Measurements from ENCODE around the gene WNK2.

The WNK2 gene

DNA sequence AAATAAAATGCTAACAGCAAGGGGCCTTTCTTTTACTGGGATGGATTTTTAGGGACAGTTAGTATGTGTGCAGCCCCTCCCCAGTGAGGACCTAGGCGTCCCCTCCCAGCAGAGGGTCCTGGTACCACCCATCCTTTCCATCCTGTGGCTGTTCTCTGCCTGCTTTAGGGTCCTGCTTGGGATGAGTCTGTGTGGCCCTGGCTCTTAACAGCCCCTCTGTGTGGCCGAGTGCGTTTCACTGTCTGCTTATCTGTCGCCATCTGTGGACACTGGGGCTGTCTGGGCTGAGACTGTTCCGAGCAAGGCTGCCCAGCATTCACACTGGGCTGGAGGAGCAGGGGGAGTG is 17.0 kb downstream of the WNK2 start:
- no peak for DNase-seq

DNA sequence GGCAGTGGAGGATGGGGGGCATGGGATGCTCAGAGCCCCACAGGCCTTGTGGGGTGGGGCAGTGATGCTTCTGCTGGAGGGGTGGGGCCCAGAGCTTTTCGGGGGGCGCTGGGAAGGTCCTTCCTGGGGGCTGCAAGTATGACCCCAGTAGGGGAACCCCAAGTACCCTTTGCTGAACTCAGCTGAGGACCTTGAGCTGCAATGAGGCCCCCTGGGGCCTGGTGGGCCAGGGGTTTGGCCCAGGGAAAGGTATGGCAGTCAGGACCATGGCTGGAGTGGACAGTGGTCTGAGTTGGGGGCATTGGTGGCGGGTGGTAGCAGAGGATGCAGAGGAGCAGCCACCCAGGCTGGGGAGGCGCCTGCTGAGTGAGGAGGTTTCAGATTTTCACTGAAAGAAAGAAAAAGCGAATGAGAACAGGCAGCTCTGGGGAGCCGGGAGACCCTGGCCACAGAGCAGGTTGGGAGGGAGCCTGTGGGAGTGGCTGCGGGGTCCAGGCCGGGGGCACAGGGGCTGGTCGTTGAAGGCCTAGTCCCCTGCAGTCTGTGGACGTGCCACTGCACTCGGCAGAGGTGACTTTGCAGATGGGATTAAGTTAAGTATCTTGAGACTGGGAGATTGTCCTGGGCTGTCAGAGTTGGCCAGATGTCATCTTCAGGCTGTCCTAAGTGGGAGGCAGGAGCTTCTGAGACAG is 19.2 kb downstream of the WNK2 start:
- DNase-seq: no peak

DNA sequence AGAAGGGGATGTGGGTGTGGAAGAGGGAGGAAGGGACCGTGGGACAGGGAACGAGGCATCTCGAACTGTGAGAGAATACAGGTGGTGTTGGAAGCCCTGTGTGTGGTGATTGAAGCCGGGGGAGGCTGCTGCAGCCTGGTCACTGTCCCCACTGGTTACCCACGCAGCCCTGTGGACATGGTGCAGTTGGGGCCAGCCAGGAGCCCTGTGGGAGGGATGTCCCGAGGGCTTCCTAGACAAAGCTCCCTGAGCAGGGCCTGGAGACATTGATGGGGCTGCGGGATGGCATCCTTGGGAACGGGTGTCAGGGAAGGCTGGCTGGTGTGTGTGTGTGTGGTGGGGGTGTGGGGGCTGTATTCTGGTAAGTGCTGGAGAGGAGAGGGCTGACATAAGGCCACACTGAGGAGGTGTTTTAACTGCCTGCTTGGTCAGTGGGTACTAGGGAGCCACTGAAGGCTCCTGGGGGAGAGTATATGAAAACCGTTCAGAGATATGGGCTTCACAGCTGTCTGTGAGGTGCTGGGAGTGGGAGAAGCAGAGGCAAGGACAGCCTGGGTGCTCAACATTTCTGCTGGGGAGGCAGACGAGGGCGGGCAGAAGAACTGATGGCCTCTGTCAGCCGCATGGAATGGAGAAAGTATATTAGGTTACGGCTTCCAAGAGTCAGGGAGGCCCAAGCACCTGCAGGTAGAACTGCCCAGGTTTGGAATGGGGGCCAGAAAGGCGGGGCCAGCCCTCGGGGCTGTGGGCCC is 20.0 kb downstream of the WNK2 start:
- DNase-seq: no peak

DNA sequence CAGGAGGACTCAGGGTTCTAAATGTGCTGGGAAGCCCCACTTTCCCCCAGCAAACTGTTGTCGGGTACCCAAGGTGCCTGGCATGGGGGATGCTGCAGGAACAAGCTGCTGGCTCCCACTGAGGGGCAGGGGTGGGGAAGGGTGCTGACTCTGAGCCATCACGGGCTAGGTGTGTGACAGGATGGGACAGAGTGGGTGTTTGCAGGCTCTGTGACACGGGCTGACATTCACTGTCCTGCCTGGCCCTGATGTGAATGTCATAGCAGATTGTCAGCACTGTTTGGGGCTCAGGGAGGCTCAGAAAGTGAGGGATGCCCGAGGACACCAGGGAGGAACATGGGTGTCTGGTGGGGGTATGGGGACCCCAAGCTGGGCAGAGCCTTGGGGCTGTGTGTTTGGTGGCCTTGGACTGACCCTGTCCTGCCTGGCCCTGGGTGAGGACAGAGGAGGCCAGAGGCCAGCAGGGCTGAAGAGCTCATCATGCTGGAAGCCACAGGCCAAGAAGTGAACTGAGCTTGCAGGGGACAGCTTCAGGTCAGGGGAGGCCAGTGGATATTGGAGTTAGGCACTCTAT is 20.6 kb downstream of the WNK2 start:
- DNase-seq: no peak

DNA sequence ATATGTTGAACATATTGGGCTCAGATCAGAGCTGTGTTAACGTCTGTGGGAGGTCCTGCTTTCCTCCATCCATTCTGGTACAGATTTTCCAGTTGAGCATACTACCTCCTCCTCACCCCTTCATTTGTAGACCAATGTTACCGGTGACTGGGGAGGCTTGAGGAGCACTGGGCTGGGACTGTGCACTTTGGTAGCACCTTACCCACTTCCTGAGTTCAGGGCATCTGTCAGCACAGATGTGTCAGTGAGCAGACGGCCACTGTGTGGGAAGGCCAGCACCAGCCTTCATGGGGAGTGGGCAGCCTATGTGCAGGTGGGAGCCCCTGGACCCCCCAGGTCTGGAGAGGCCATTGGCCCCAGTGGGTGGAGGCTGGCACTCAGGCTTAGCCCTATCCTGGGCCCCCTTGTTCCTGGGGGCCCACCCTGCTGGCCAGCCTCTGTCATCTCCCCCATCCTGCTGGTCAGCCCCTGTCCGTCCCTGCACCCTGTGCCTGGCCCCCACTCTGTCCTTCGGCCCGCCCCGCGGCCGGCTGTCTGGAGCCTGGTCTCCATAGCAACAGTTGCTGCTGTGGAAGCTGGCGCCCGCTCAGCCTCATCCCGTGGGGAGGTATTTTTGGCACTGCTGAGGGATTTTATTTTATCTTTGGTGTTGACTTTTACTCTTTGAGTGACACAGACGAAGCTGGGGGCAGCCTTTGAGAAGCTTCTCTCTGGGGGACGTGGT is 21.3 kb downstream of the WNK2 start:
- DNase-seq: peak; percentile 91

DNA sequence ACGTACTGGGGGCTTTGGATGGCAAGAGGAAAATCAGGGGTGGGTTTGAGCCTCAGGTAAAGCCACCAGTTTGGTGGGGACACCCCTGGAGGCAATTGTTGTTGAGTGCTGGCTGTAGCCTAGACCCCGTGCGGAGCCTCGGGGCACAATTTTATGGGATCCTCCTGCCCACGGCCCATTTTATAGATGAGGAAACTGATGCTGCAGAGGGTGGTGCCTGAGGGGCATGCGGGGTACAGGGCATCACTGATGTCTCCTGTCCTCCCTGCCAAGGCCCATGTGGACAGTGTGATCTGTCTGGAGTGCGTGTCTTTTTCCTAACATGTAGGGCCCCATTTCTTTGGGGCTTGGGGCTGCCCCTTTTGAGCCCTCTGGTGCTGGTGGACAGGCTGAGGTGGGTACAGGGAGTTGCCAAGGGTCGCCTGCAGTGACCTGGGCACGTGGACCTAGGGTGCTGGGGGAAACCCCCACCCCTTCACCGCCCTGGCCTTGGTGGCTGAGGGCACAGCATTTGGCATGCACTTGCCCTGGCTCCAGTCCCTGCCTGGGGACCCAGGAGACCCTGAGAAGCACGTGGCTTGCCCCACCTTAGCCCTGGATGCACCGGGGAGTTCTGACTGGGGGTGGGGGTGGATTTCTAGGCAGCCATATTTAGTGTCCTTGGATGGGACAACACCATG is 22.1 kb downstream of the WNK2 start:
- no peak for DNase-seq

DNA sequence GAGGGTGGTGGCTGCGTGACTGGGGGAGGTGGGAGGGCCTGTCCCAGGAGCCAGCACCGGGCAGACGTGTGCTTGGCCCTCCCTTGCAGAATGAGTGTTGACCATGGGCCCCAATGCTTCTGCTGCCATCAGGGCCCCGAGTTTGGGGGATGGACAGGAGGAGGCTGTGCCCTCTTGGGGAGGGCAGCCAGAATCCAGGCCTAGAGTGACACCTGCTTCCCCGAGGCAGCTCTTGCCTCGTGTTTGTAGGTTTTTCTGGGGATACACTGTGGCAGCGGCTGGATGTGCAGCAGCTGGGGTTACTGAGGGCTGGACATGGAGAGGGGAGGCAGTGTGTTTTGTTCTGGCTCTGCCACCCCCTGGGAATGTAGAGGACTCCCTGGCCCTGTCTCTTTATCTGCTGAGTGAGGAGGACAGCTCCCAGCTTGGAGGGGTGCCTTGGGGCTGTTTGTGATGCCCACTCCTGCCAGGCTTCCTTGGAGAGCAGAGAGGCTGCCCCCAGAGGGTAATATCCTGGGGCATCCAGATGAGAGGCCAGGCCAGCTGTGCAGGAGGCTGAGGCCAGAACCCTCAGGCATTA is 22.7 kb downstream of the WNK2 start:
- DNase-seq: no peak

DNA sequence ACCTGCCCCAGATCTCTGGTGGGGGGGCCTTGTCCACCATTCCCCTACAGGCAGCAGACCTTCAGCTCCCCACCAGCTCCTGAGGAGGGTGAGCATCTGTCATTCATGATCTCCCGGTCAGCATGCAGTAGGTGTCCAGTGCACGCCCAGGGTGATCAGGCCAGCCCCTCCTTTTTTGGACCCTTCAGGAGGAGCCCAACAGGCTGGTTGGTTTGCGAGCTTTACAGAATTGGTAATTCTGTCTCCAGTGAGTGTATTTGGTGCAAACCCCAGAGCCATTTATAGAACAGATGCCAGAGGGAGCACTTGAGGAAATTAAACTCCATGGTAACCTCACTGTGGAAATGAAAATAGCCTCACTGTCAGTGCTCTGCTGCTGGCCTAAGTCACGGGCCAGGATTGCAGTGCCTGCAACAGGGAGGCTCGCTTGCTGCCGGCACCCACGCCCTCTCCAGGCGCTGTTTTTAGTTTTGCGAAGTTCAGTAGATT is 23.4 kb downstream of the WNK2 start:
- peak; percentile 88 for DNase-seq

DNA sequence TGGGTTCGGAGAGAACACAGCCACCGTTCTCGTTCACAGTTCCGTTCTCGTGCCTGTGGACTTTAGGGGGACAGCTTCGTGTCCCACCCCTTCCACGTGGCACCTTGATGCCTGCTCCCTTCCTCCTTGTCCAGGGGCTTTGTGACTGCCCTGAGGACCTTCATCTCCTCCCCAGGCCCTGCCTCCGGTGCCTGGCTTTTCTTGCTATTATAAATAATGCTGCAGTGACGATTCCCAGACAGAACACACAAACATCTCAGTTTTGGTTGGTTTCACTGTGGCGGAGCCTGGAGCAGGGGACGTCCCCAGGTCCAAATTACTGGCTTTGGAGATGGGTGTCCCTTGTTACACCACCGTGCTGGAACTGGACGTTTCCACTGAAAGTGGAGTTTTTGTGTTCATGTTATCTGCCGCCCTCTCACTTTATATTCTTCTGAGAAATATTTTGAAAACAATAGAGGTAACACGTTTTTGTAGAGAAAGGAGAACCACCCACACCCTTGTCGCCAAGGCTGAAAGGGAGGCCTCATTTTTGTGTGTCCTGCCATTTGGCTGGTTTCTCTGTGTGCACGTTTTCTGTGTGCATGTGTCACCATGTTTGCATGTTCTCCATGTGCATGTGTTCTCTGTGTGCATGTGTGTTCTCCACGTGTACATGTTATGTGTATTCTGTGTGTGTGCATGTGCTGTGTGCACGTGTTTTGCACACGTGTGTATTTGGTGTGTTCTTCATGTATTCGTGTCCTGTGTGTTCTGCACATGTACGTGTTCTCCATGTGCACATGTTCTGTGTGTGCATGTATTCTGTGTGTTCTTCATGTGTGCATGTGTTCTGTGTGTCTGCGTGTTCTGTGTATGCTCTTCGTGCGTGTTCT is 24.2 kb downstream of the WNK2 start:
- DNase-seq: no peak

DNA sequence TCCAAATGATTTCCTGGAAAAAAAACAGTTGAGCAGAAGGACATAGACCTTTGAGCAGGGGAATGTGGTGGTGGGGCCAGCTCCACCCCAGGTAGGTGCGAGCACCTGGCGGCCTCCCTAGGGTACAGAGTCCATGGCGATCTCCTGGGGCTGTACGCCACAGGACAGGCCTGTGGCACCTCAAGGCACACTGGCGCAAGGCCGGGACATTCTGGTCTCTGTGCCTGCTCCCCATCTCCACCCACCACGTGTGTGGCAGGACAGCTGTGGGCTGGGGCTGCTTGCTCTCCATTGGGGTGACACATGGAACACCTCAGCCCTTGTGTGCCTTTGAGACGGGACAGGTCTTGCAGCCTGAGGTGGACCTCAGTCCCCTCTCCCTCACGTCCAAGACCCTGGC is 25.2 kb downstream of the WNK2 start:
- DNase-seq: no peak

DNA sequence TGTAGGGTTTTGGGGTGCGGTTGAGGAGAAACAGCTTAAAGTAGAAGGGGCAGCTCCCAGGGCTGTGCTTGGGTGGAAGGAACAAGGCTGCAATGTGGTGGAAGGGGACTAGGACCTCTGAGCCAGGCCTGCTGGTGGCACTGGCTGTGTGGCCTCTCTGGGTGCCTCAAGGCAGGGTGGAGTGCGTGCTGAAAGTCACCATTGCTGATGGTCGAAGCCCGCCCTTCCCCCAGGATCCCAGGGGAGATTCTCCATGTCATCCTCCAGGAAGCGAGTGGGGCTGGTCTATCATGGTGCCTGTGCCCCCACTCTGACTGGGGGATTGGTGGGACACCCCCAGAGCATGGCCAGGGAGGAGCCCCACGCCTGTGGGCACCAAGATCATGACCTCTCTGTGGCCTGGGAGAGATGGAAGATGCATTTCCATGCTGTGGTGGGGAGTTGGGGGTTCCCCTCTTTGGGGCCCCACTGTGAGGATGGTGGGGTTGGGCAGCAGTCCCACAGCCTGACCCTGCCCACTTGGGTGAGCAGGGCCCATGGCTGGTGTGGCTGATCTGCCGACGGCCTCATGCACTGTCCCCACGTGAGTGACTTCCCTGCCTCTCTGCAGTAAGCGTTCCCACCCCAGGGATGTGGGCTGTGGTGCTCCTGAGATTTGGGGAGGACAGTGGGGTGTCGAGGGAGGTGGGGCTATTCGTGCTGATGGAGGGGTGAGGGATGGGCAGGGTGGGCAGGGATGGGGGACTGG is 25.8 kb downstream of the WNK2 start:
- DNase-seq: no peak

DNA sequence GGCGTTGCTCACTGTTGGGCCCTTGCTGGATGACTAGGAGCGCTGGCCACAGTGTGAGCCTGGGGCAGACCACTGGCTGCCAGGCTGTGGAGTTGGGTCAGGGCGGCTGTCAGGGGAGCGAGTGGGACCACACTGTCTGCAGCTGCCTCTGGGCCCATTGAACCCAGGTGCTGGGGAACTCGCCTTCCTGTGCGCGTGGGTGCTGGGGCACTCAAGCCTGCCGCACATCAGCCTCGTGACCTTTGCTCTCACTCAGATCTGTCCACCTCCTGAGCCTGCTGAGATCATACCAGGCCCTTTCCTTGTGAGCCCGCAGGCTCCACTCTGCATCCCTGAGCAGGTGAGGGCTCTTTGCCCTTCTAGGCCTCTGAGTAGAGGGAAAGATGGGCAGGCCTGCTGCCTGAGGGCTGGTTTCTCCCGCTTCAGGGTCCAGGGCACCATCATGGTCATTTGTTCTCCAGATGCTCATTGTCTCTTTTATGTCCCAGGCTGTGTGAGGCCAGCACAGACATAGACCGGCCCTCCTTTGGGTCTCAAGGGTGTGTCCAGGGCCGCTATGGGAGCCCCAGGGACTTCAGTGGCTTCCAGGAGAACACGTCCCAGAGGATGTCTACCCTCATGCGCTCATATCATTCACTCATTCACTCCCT is 26.5 kb downstream of the WNK2 start:
- no peak for DNase-seq

DNA sequence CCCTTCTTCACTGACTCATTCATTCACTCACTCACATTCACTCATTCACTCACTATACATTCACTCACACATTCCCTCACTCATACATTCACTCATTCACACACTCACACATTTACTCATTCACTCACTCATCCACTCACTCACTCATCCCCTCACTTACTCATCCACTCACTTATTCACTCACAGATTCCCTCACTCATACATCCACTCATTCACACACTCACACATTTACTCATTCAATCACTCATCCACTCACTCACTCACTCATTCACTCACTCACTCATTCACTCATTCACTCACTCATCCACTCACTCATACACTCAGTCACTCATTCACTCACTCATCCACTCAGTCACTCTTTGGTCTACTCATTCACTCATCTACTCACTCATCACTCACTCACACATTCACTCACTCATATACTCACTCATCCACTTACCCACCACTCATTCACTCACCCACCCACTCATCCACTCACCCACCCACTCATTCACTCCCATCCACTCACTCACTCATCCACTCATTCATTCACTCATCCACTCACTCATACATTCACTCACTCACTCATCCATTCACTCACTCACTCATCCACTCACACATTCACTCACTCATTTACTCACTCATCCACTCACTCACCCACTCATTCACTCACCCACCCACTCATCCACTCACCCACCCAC is 27.2 kb downstream of the WNK2 start:
- DNase-seq: no peak

DNA sequence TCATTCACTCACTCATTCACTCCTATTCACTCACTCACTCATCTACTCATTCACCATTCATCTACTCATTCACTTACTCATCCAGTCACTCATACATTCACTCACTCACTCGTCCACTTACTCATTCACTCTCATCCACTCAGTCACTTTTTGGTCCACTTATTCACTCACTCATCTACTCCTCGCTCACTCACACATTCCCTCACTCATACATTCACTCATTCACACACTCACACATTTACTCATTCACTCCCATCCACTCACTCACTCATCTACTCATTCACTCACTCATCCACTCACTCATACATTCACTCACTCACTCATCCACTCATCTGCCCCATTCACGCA is 27.7 kb downstream of the WNK2 start:
- DNase-seq: no peak

DNA sequence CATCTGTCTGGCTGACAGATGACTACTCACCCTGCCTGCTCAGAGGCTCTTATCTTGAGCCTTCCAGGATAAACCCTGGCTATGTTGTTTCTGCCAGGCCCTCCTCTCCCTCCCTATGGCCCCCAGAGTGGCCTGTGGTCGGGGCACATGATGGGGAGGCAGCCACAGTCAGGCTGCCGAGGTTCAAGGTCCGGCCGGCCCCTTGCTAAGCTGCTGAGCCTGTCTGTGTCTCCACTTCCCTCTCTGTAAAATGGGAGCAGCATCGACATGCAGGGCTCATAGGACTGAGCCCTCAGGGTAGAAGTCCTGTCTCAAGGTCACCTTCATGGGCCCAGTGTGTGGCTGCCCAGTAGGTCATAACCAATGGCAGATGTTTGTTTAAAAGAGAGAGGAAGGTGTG is 28.5 kb downstream of the WNK2 start:
- no peak for DNase-seq

DNA sequence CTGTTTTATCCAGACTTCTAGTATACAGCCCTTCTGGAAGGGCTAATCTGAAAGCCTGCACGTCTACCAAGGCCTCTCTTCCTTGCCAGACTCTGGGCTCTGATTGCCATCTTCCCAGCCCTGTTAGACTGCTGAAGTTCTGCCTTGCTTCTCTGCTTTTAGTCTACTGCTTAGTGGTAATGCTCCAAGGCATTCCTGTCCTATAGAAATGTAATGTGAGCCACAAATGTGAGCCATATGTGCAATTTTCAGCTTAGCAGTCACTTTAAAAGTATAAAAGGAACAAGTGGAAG is 32.1 kb downstream of the WNK2 start:
- DNase-seq: no peak

DNA sequence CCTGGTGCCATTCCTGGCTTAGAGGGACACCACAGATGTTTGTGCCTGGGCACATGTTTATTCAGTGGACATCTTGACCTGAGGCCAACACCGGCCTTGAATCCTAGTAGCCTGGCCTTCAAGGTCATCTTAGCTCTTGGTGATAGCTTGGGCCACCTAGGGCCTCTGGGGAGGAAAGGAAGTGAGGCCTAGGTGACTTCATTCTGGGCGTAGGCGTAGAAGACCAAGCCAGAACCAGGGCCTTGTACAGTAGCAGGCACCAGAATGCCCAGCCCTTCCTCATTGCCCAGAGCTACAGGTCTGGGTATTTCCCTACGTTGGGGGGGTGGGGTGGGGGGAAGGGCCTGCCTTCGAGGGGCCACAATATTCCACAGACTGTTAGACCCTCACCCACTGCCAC is 33.8 kb downstream of the WNK2 start:
- DNase-seq: no peak

DNA sequence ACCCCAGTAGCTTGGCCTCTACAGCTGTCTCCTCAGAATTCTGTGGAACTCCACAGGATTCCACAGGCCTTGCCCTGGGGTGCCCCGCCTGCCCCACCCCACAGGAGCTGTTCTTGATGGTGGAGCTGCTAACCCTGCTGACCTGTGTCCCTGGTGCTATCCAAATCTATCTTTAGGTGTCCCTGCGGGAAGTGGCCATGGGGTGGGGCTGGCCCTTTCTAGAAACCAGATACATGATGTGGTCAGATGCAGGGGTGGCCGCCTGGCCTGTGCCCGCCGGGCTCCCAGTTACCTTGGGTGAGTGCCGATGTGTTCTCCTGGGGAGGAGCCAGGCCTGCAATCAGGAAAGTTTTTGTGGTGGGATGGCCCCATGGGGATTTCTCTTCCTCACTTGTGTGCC is 34.2 kb downstream of the WNK2 start:
- DNase-seq: no peak

DNA sequence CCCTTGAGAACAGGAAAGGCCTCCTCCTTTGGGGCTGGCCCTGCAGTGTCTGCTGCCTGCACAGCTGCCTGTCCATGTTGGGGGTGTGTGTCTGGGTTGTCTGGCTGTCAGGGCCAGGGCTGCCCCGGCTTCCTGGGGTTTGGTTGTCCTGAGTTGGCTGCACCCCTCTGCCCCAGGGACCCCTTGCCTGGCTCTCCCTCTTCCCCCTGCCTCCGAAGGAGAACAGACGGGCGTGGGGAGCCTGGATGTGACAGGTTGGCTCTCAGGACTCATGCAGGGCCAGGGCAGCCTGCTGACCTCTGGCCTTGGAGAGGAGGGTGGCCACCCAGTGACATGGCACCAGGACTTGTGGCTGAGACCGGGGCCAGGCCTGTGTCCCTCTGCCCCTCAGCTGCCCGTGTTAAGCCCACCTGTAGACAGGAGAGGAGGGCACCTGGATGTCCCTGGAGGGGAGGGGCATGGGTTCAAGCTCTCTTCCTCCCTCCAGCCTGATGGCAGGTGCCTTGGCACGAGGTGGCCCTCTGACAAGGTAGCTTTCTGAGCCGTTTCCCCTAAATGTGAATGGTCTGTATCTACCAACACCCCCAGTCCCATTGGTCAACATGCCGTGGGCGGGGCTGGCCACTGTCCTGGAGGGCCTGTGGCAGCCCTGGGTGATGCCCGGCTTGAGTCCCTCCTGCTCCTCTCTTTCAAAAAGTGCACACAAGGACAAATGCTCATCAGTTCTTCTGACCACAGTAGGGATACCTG is 34.9 kb downstream of the WNK2 start:
- no peak for DNase-seq
